GM19463 (cell line): ENCODE measurements around the gene SPDEF.

ENCODE experiments used
- ATAC-seq: cut with Tn5 transposase; IDR thresholded peaks from one replicate; pipeline ENCODE4 v1.9.1; 2021; ENCODE audit warnings: mild to moderate bottlenecking, moderate library complexity; ENCODE audit not compliant: unreplicated experiment

The SPDEF gene

DNA sequence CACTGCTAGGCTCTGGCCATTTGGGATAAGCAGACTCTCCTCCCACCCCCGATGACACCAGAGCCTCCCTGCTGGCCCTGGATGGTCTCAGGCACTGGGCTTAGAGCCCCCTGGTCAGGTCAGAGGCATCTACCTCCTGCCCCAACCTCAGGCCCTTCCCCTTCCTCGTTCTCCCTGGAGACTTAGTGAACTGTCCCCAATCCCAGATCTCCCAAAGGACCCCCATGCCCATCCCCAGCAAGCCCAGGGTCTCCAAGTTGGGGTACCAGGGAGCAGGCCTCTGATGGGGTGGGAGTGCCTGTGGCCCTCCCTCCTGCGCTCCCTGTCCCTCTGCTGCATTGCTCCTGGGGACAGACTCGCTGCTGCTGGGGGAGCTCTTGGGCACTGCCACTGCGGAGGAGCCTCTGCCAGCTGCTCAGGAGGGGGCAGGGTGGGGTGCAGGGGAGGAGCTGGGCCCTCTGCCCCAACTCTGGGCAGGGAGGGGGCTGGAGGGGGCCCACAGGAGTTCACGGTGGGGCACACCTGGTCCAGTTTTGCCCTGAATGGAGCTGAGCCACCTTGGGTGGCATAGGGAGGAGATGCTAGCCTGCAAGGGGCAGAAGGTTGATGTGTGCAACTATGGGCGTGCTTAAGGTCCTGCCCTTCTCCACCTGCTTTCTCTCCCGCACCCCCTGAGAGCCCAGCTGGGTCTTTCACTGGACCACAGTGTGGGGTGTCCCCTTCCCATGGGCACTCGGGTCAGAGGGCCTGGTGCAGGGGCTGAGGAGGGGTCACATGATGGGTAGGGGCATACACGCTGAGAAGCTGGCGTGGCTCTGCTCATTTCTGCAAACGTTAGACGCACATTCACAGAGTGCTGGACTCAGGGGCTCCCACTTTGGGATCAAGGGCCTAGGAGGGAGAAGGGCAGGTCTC is 40.4 kb downstream of the SPDEF start:
- no peak for ATAC-seq

DNA sequence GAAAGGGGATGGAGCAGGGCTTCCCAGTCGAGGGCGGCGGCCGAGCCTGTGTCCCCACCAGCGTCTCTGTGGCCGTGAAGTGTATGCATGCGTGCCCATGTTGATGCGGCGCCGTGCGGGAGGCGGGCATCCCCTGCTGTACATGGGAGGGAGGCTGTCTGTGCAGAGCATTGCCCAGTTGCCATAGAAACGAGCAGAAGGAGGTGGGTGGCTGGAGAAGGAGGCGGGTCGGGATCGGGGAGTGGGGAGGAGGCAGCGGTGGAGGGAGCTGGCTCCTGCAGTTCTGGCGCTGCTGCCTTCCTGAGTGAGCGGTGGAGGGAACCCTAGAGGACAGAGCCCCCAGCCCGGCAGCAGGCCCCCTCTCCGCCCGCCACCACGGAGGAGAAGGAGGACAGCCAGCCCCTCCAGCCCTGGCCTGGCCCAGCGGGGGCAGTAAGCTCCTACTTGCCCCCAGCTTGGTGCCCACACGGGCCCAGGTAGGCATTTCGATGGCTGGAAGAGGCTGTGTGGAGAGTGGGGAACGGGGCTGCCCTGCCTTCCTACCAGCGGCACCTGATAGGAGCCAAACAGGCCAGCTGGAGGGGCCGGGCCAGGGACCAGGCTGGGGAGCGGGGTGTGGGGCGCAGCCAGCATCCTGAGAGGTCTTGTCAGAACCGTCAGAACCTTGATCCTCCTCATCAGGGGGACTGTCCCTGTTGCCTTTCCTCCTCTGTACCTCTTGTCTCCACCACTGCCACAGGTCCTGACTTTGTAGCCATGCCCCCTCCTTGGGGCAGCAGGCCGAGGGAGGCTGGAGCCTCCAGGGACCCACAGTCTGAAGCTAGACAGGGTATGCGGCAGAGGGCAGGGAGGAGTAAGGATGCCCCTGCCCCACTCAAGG is 41.3 kb downstream of the SPDEF start:
- no peak for ATAC-seq

DNA sequence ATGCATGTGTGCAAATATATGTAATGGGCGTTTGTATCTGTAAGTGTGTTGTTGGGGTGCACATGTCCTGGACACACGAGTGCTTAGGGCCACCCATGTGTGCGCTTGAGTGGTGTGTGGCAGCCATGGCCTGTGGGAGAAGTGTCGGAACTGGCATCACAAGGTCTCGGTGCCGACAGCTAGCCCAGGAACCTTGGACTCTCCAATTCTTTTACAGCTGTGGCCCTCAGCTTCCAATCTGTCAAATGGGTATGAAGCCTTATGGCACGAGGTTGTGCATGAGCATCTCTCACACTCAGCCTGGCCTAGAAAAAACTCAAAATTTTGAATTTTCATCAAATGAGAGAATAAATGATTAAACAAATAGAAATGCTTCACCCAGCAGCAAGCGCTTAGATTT is 42.0 kb downstream of the SPDEF start:
- no peak for ATAC-seq

DNA sequence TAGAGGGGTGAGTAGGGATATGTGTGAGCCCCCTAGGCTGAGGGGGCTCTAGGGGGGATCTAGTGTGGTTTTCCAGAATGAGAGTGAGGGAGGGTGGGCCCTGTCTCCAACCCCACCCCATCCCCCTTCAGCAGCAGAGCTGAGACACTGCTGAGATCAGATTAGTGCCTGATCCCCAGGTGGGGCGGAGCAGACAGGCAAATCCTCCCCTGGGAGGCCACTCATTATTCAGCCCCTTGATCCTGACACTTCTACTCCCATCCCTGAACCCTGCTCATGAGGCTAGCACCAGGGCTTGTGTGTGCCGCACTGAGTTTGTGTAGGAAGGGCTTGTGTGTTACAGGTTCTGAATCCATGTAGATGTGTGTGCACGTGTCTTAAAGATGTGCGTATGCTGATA is 42.5 kb downstream of the SPDEF start:
- ATAC-seq, result no peak

DNA sequence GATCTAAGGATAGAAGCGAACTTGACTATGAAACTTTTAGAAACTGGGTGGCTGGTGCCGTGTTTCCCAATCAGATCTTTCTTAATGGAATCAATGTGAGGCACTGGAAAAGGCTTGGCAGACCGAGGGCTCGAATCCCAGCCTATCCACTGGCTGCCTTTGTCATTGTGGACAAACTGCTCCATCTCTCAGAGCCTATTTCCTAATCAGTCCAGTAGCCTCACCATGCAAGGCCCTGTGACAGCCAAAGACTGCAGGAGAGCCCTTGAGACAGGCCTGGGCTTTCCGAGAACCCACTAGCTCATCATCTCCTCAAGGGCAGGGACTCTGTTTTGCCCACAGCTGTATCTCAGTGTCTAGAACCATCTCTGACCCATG is 43.4 kb downstream of the SPDEF start:
- no peak for ATAC-seq

DNA sequence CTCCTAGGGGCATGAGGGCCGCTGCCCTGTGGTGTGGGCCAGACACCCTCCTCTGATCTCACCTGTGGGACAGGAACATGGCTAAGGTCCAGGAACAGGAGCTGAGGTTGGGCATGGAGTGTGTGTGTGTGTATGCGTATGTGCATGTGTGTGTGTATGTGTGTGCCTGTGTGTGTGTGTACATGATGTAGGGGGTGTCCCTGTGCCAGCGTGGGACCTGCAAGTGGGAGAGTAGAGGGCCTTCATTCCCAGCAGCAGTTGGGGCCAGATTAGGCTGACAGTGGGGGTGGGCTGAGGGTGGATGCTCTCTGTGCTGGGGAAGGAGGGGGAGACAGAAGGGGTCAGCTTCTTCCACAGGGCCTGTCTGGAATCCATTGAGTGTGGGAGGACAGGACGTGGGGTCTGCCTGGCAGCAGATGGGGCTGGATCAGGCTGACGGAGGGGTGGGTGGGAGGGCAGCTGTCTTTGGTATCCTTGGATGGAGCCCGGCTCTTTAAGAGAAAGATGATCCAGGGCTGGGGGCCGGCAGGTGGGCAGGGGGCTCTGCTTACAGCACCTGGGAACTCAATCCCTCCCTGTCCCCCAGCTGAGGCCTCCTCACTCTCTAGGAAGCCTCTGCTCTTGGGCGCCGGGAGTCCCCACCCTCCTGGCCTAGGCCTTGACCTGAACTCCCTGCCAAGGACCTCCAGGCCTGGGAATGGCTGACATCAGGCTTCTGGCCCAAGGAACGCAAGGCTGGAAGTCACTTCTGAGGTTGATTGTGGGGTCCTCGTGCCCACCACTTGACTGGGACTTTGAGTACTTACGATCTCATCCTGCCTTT is 44.0 kb downstream of the SPDEF start:
- ATAC-seq, result no peak

DNA sequence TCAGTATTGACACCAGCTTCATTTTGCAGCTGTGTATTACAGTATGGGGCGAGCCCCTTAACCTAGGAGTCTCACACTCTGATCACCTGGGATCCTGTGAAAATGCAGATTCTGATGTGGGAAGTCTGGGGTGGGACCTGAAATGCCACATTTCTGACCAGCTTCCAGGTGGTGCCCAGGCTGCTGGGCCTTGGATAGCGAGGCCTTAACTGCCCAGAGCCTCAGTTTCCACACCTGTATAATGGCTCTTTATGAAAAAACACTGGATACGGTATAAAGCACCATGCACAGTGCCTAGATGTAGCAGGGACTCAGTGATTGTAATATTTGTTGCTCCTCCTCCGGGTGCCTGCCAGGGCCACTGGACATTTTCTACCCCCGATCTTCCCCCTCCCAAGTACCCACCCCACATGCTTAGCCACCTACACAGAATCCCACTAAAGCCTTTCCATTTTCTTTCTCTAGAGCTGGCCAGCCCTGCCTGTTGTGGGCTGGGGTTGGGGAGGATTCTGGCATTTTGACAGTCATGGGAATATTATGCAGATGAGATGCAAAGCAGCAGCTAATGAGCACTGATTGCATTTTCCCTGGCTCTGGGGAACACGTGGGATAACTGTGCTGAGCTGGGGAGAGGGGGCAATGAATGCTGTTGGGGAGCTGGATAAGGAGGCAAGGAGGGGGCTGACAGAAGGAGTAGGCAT is 44.8 kb downstream of the SPDEF start:
- ATAC-seq, result no peak

DNA sequence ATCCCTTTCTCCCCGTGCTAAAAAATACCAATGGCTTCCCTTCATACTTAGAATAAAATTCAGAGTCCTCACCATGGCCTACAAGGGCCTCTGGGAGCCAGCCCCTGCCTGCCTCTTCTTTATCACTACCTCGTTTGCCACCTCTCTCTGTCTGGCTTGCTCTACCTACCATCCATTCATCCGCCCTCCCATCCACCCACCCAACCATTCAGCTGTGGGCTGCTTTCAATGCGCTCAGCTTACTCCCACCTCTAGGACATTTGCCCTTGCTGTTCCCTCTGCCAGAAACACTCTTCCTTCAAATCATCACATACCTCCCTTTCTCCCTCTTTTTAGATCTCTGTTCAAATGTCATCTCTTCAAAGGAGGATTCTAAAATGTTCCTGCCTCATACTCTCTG is 45.8 kb downstream of the SPDEF start:
- ATAC-seq, result no peak

DNA sequence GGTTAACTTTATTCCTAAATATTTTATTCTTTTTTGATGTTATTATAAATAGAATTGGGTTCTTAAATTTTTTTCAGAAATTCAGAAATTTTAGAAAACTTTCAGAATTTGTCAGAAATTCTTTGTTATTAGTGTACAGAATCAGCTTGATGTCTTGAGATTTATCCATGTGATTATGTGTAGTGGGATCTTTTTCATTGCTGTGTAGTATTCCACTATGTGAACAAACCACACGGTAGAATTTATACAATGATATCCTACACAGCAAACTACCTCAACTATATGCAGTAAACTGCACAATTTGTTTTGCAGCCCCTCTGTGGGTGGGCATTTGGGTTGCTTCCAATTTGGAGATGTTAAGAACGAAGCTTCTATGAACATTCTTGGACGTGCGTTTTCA is 46.3 kb downstream of the SPDEF start:
- ATAC-seq, result no peak

DNA sequence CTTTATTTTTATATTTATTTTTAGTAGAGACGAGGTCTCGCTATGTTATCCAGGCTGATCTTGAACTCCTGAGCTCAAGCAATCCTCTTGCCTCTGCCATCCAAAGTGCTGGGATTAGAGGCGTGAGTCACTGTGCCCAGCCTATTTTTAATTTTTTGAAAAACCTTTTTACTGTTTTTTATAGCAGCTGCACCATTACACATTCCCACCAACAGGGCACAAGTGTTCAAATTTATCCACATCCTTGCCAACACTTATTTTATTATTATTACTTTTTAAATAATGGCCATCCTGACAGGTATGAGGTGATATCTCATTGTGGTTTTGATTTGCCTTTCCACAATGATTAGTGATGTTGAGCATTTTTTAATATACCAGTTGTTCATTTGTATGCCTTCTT is 47.7 kb downstream of the SPDEF start:
- ATAC-seq, result no peak

DNA sequence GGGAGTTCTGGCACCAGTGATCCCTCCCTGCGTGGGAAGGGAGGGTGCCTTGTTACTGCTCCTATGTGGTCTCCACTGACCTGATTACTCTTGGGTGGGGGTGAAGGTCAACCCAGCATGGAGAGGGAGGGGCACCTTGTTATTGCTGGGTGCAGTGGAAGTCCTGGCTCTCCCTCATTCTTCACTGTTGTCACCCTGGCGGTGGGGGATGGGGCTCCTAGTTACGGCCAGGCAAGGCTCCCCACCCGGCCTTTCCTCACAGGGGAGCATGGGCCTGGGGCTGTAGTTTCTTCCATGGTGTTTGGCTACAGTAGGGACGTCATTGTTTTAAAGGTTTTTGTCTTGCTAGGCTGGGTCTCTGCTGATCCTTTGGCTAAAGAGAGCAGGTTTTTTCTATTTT is 49.4 kb downstream of the SPDEF start:
- no peak for ATAC-seq

DNA sequence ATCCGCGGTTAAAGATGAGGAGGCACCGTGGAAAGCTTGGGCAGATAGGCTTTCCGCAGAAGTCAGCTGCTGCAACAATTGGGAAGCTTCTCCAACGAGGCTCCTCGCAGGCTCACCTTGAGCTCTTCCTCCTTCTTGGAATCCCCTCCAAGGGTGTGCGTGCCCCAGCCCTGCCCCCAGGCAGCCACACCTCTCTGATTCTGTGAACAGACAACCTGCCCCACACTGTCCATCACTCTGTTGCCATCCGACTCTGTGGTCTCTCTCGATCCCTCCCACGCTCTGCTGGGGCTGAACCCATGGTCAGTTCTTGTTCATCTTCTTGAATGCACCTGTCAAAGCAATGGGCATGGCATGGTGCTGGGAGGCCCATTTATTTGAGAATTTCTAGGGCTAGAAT is 58.7 kb downstream of the SPDEF start:
- no peak for ATAC-seq

DNA sequence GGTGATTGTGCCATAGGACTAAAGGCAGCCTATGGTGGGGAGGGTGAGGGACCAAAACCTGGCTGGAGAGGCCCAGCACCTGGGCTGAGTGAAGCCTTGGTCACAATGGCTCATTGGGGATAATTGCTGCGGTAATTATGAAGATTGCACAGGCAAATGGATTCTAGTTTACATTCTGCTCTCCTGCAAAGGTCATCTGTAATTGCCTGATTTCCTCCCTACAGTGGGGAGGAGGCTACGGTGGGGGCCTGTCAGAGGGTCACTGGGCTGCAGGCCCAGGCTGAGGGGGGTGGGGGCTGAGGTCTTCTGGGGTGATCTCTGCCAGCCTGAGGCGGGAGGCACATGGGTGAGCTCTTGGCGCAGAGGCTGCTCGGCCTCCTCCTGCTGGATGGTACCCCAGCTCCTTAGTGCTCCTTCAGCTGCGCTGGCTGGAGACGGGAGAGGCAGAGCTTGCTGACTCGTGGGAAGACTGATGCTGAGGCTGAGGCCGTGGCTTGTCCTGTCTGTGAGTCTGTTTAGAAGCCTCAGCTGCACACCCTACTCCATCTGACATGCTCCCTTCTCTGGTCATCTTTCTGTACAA is 59.9 kb downstream of the SPDEF start:
- ATAC-seq, result no peak

DNA sequence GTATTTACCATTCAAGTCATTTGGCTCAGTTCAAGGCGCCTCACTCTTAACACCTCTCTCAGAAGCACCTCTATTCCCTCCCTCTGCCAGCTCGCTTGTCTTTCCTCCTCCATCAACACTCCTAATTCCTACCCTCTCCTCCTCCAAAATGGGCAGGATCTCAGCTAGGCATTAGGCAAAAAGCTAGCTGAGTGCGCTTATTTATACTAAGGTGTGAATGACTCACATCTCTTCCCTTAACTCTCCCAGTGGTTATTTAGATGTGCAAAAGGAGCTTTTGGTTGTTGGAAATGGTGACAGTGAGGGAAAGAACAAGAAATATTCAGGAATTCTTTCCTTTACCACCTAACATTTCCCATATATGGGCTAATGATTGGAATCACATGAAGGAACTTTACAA is 61.2 kb downstream of the SPDEF start:
- no peak for ATAC-seq

DNA sequence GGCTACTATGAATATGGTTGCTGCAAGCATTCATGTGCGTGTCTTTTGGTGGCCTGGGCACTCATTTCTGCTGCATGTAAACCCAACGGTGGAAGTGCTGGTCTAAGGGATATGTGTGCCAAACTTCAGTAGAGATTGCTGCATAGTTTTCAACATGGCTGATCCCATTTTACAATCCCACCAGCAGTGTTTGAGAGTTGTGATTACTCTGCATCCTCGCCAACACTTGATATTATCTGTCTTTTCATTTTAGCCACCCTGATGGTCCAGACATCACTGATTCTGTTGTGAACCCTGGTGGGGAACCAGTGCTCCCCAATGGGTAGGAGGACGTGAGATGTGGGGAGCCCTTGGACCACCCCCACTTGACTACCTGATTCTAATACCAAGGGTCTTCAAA is 62.8 kb downstream of the SPDEF start:
- no peak for ATAC-seq

DNA sequence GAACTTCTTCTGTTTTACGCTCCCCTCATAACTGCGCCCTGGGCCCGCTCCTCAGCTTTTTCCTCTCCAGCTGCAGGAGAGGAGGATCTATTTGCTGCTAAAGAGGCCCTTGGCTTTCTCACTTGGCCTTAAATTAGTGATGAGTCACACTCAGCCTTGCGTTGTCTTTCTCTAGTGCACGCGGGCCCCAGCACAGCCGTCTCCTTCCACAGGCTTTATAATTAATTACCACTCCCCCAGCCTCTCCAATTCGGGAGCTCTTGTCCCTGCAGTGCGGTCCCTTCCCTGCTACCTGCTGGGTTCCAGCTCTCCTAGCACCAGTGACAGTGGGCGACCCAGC is 65.1 kb downstream of the SPDEF start:
- ATAC-seq, result no peak

DNA sequence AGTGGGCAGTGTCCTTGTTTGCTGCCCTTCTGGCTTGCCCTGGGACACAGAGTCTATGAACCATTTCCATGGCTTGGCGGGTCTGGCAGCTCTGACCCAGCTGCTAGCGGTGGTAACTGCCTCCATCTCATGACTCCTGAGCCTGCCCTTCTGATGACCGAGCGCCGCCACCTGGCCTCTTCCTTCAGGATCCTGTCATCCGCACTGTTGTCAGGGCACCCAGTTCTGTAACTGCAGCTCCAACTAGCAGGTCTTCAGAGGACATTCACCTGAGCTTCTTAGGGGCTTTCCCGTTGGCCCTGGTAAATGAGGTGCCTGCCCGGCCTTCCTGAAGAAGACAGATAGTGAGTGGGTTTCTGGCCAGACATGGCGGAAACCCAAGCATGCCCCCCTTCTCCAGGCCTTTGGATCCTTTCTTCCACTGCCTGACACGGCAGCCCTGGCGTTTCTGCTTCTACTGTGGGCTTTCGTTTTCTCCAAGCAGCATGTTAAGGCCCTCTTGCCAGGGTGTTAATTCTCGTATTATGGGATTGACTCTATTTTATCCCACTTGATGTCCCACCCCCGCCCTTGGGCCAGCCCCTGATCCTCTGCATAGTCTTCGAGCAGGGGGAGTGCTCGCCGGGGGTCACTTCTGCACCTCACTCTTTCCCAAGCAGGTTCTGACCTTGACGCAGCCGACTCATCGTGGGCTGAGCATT is 65.6 kb downstream of the SPDEF start:
- no peak for ATAC-seq

DNA sequence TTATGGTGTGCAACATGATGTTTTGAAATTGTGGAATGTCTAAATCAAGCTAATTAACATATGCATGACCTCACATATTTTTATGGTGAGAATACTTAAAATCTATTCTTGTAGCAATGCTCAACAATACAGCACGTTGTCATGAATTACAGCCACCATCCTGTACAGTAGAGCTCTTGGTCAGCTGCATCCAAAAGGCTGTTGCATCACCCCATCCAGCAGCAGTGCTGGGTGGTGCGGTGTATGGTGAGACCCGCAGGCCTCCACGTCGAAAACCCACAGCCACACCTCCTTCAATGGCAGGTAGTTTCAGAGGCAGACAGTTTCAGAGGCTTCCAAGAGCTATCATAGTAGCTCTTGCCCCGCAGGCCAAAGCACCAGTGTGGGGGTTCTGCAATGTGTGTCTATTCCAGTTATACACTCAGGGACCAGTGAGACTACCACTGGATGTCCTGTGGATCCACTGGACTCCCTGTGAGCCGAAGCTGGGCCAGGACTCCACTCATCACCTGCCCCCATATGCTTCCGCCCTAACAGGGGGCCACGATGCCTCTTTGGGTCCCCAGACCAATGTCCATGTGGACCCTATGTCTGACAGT is 66.8 kb downstream of the SPDEF start:
- ATAC-seq, result no peak
